Esophagus squamous epithelium (tissue), 5 donors: ENCODE measurements around the gene LRRC28. TPM values are rescaled to one million over a fixed set of nuclear protein-coding genes. Genes with fewer than 3 reads are reported as not detected.
"Not testable (repeated sequence)": the region's sequence is repeated elsewhere in the genome, so short reads cannot be mapped to it uniquely, and the experiment has no call there.

Experiments
- DNase-seq: peaks from one replicate; lab custom pipeline; 2025; lab: John Stamatoyannopoulos, UW
- H3K27ac ChIP-seq, 4 donors: fragments of 200-600 bp; sonication (generic); one replicate each; pipeline ENCODE4 v1.5.1; 2016 to 2019; ENCODE audit warnings: mild to moderate bottlenecking in 1 of 4
- H3K27me3 ChIP-seq, 4 donors: fragments of 200-600 bp; sonication (generic); 1 replicate in 3 of 4; 2 replicates in 1 of 4; pipeline versions ENCODE4 v1.5.1 to v1.6.0; 2017 to 2021; ENCODE audit warnings: antibody characterized with exemption in 1 of 4
- H3K36me3 ChIP-seq, 3 donors: fragments of 200-600 bp; sonication (generic); one replicate each; pipeline ENCODE4 v1.5.1; 2016 to 2019
- H3K4me1 ChIP-seq, 3 donors: fragments of 200-600 bp; sonication (generic); one replicate each; pipeline ENCODE4 v1.5.1; 2017 to 2019
- H3K4me3 ChIP-seq, 4 donors: fragments of 200-600 bp; sonication (generic); 1 replicate in 3 of 4; 2 replicates in 1 of 4; pipeline ENCODE4 v1.5.1; 2016 to 2019; ENCODE audit warnings: mild to moderate bottlenecking in 2 of 4, moderate library complexity in 1 of 4
- H3K9me3 ChIP-seq, 3 donors: fragments of 200-600 bp; sonication (generic); one replicate each; pipeline ENCODE4 v1.5.1; 2016 to 2019
- POLR2A ChIP-seq, 4 donors: fragments of 450-650 bp; IDR thresholded peaks; one replicate each; pipeline ENCODE4 v1.6.1; 2017; ENCODE audit warnings: antibody characterized with exemption in 4 of 4, mild to moderate bottlenecking in 4 of 4, moderate library complexity in 3 of 4
- WGBS, 2 donors: methylation state at CpG; one replicate each; pipeline ENCODE4 v1.1.5; 2018; 5-methylcytosine and 5-hydroxymethylcytosine counted together
- intact Hi-C: fragments of 100-400 bp; cut with DNase I; formaldehyde crosslinking; loops from one replicate; pipeline ENCODE4 v1.15.0; 2022
- total RNA-seq, 4 donors: library from RNA; depleted of rRNA; stranded (reverse); fragments of >200 nt; gene quantifications; one replicate each; pipeline ENCODE4 v1.1.0, GENCODE V29; 2016
- TF ChIP-seq, protein P1 (sequence below), 6 experiments: fragments of 450-650 bp in 4 of 6; fragments of 200-600 bp in 2 of 6; sonication (generic) in 2 of 6; IDR thresholded peaks; one replicate each; pipeline ENCODE4 v1.5.1; 2016 to 2019; ENCODE audit warnings: antibody characterized with exemption in 6 of 6, mild to moderate bottlenecking in 4 of 6, moderate library complexity in 4 of 6
- donor health status: DM: yes; HTN: yes; CAD: no.

Gene LRRC28
- total RNA-seq, 4 donors from 2014 or later = 31.7 to 41.7 (median 34.6) TPM

- H3K4me1 ChIP-seq = peaks cover 0 to under 1% (median 0%) of the 10 kb centered on the region in 3 donors
- peaks cover 0 to 10% (median 6%) of the 10 kb centered on the region in 3 donors for H3K9me3 ChIP-seq
- TF ChIP-seq, protein P1, sequence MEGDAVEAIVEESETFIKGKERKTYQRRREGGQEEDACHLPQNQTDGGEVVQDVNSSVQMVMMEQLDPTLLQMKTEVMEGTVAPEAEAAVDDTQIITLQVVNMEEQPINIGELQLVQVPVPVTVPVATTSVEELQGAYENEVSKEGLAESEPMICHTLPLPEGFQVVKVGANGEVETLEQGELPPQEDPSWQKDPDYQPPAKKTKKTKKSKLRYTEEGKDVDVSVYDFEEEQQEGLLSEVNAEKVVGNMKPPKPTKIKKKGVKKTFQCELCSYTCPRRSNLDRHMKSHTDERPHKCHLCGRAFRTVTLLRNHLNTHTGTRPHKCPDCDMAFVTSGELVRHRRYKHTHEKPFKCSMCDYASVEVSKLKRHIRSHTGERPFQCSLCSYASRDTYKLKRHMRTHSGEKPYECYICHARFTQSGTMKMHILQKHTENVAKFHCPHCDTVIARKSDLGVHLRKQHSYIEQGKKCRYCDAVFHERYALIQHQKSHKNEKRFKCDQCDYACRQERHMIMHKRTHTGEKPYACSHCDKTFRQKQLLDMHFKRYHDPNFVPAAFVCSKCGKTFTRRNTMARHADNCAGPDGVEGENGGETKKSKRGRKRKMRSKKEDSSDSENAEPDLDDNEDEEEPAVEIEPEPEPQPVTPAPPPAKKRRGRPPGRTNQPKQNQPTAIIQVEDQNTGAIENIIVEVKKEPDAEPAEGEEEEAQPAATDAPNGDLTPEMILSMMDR (IDR thresholded peaks at IDR 0.05) = no peak
- TF ChIP-seq POLR2A (IDR thresholded peaks at IDR 0.05) = no peak
- no peaks in the 10 kb centered on the region for H3K27me3 ChIP-seq
- WGBS, 2 donors = 92 to 96% methylated on average over 5 of the region's 5 CpGs
- no peak overlapping the region for H3K4me3 ChIP-seq
- H3K36me3 ChIP-seq = no peaks in the 10 kb centered on the region
- DNase-seq = no peak
- intact Hi-C loops = no loop called here
- no peak overlapping the region for H3K27ac ChIP-seq
Measured at GRCh38 chr15:99396375-99396774, 145.1 kb downstream of the LRRC28 start.

- no peaks in the 10 kb centered on the region for H3K27me3 ChIP-seq
- H3K4me3 ChIP-seq = no peak overlapping the region
- peaks cover 0 to 14% (median 0%) of the 10 kb centered on the region in 3 donors for H3K4me1 ChIP-seq
- no peak for DNase-seq
- no peak overlapping the region for H3K27ac ChIP-seq
- intact Hi-C loops = no loop called here
- TF ChIP-seq POLR2A (IDR thresholded peaks at IDR 0.05) = no peak
- TF ChIP-seq, protein P1 (IDR thresholded peaks at IDR 0.05) = no peak
- WGBS, 2 donors = 78 to 83% methylated on average over 5 of the region's 5 CpGs
- H3K9me3 ChIP-seq = no peaks in the 10 kb centered on the region
- H3K36me3 ChIP-seq = no peaks in the 10 kb centered on the region
Measured at GRCh38 chr15:99399061-99399460, 147.8 kb downstream of the LRRC28 start.

- Histone ChIP-seq H3K4me3 (no peak overlapping the region), H3K4me1 (peaks cover 0 to 14% (median 0%) of the 10 kb centered on the region in 3 donors), H3K36me3 (no peaks in the 10 kb centered on the region), H3K27me3 (no peaks in the 10 kb centered on the region), H3K27ac (no peak overlapping the region), H3K9me3 (no peaks in the 10 kb centered on the region)
- no peak for TF ChIP-seq POLR2A (IDR thresholded peaks at IDR 0.05)
- TF ChIP-seq, protein P1 (IDR thresholded peaks at IDR 0.05) = no peak
- no peak for DNase-seq
- intact Hi-C loops = no loop called here
- WGBS, 2 donors = 81 to 87% methylated on average over 4 of the region's 4 CpGs
Measured at GRCh38 chr15:99399618-99400017, 148.3 kb downstream of the LRRC28 start.

- H3K9me3 ChIP-seq, intact Hi-C loops, DNase-seq, H3K4me3 ChIP-seq, H3K27me3 ChIP-seq, H3K27ac ChIP-seq, H3K36me3 ChIP-seq: not testable (repeated sequence)
- WGBS, 2 donors = 83 to 90% methylated on average over 4 of the region's 4 CpGs
- peaks cover 0 to 14% (median 0%) of the 10 kb centered on the region in 3 donors for H3K4me1 ChIP-seq
Measured at GRCh38 chr15:99401216-99401615, 149.9 kb downstream of the LRRC28 start.

- no peak for DNase-seq
- intact Hi-C loops = no loop called here
- no peaks in the 10 kb centered on the region for H3K9me3 ChIP-seq
- H3K4me3 ChIP-seq = no peak overlapping the region
- H3K27me3 ChIP-seq = no peaks in the 10 kb centered on the region
- H3K4me1 ChIP-seq = peaks cover 0 to 14% (median 0%) of the 10 kb centered on the region in 3 donors
- peak overlapping the region in 1 of 4 donors; percentile 20 for H3K27ac ChIP-seq
- no peaks in the 10 kb centered on the region for H3K36me3 ChIP-seq
- 45 to 50% methylated on average over 5 to 11 of the region's 13 CpGs for WGBS, 2 donors
- TF ChIP-seq, protein P1 (IDR thresholded peaks at IDR 0.05) = no peak
- TF ChIP-seq POLR2A (IDR thresholded peaks at IDR 0.05) = no peak
Measured at GRCh38 chr15:99402014-99402729, 150.9 kb downstream of the LRRC28 start.
